Aorta (tissue), 5 donors: ENCODE data around the gene DDI2. TPM values are rescaled to one million over a fixed set of nuclear protein-coding genes. Genes with fewer than 3 reads are reported as not detected.
"Not testable (repeated sequence)": the region's sequence is repeated elsewhere in the genome, so short reads cannot be mapped to it uniquely, and the experiment has no call there.

Experiments used
- ATAC-seq: fragments of 200-7000 bp; cut with Tn5 transposase; one replicate; pipeline ENCODE4 v1.9.1; 2022; ENCODE audit warnings: moderate library complexity; ENCODE audit not compliant: low FRiP score
- DNase-seq, 2 donors: peaks; one replicate each; pipeline ENCODE4 v3.0.0-alpha.2; 2020
- H3K27ac ChIP-seq, 2 donors: one replicate each; pipeline ENCODE4 v1.5.1; 2013; ENCODE audit warnings: low read length in 2 of 2, mild to moderate bottlenecking in 2 of 2, moderate library complexity in 2 of 2, control low read depth in 1 of 2, inconsistent platforms in 1 of 2, low read depth in 1 of 2
- H3K27me3 ChIP-seq, 2 donors: one replicate each; pipeline ENCODE4 v1.6.1; 2013; ENCODE audit warnings: control low read depth in 1 of 2, low read length in 1 of 2, mild to moderate bottlenecking in 1 of 2, moderate library complexity in 1 of 2; ENCODE audit not compliant: insufficient read depth in 2 of 2, control insufficient read depth in 1 of 2
- H3K36me3 ChIP-seq, 2 donors: one replicate each; pipeline ENCODE4 v1.6.1; 2013; ENCODE audit warnings: control low read depth in 1 of 2, low read length in 1 of 2, mild to moderate bottlenecking in 1 of 2; ENCODE audit not compliant: insufficient read depth in 2 of 2, control insufficient read depth in 1 of 2
- H3K4me1 ChIP-seq, 2 donors: one replicate each; pipeline ENCODE4 v1.6.1; 2013; ENCODE audit warnings: low read length in 2 of 2, control low read depth in 1 of 2, mild to moderate bottlenecking in 1 of 2, moderate library complexity in 1 of 2; ENCODE audit not compliant: insufficient read depth in 2 of 2, control insufficient read depth in 1 of 2
- H3K4me3 ChIP-seq, 2 donors: one replicate each; pipeline ENCODE4 v1.5.1; 2013; ENCODE audit warnings: low read length in 2 of 2, control low read depth in 1 of 2, mild to moderate bottlenecking in 1 of 2
- H3K9me3 ChIP-seq: one replicate; pipeline ENCODE4 v1.6.1; 2013; ENCODE audit warnings: mild to moderate bottlenecking, low read length; ENCODE audit not compliant: control insufficient read depth
- WGBS, 2 donors: extraction: QIAGEN DNeasy Blood & Tissue Kit; methylation state at CpG; one replicate each; pipeline ENCODE4 v1.1.7; 2013; 5-methylcytosine and 5-hydroxymethylcytosine counted together
- intact Hi-C, 2 donors: fragments of 100-400 bp; cut with DNase I; formaldehyde crosslinking; loops; one replicate each; pipeline versions ENCODE4 v1.14.2 to v1.15.0; 2022
- polyA plus RNA-seq, 2 donors: library from polyadenylated mRNA; stranded (reverse); fragments of 200-250 nt; gene quantifications; one replicate each; pipeline ENCODE4 v1.2.3, GENCODE V29; 2013
- total RNA-seq, 2 donors: library from RNA; stranded (reverse); fragmentation: NEBNext Ultra II Directional; extraction: Animal tissue kit (Norgen Biotek cat#: 25700); gene quantifications; one replicate each; pipeline ENCODE4 v1.2.1, GENCODE V29; 2021
- donor health status: healthy with polysubstance abuse.
- donor health status: Bipolar disorder and iron deficiency.
- donor health status: DM: no; HTN: no; CAD: no.
- donor health status: DM: no; HTN: no; CAD: no.
- donor health status: DM: yes; HTN: yes; CAD: no.

DDI2 gene
- total and polyA plus RNA-seq, 4 donors: 4.7 to 29.6 (median 15.0) TPM

DNA sequence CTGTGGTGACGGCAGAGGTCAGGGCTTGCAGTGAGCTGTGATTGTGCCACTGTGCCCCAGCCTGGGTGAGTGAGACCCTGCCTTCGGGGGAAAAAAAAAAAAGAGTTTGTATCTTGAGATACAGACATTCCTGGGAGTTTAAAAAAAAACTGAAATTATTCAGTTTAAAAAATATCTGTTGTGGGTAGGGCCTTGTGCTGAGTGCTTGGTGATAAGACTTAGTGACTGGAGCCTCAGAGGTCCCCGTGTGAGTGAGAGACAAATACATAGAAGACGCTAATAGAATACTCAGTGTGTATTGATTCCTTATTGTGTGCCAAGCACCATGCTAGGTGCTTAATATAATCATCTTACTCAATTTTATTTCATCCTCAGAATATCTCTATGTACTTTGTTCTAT, 22.7 kb downstream of the DDI2 start:
- H3K27me3 ChIP-seq: no peaks in the 10 kb centered on the region
- no peak overlapping the region for H3K4me3 ChIP-seq
- H3K4me1 ChIP-seq: no peaks in the 10 kb centered on the region
- DNase-seq (no peak), ATAC-seq (no peak)
- H3K36me3 ChIP-seq: peaks cover 2 to 5% of the 10 kb centered on the region in 2 donors
- 82 to 91% methylated on average over 4 of the region's 4 CpGs for WGBS, 2 donors
- H3K9me3 ChIP-seq: no peaks in the 10 kb centered on the region
- no peak overlapping the region for H3K27ac ChIP-seq
- intact Hi-C loops: no loop called here

DNA sequence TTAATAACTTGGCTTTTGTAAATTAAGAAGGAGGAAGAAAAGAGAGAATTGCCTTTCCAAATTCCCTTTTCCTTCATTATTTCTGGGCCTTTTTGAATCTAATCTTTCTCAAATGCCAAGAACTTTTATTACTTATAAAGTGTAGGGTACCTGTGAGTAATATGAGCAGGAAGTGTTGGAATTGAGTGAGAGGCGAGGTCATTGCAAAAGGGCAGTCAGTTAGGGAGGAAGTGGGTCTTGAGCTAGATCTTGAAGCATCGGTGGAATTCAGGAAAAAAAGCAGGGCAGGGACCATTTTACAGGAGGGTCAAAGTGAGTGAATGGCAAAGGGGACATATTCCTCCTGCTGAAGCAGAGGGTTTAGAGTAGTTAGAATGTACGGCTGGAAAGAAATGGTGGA, 23.4 kb downstream of the DDI2 start:
- no peak for DNase-seq
- H3K4me1 ChIP-seq: no peaks in the 10 kb centered on the region
- ATAC-seq: no peak
- no peaks in the 10 kb centered on the region for H3K27me3 ChIP-seq
- 81 to 89% methylated on average over 3 of the region's 3 CpGs for WGBS, 2 donors
- H3K27ac ChIP-seq: no peak overlapping the region
- H3K9me3 ChIP-seq: no peaks in the 10 kb centered on the region
- H3K4me3 ChIP-seq: no peak overlapping the region
- peaks cover 2 to 5% of the 10 kb centered on the region in 2 donors for H3K36me3 ChIP-seq
- intact Hi-C loops: no loop called here

DNA sequence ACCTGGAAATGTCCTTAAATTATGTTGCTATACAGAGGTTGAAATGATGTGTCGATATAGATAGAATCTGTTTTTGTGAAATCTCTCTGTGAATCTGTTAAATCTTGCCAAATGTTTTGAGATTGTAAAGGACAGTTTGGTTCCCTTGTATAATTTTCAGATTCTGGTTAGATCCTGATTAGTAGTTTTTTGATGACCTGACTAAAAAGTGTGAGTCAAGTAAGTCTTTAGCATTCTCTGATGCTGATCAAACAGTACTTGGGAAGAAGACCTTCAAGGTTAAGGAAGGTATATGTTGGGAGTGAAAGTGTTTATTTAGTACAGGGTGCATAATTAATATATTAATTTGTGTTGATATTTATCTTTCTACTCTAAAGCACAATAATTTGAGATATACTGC, 32.7 kb downstream of the DDI2 start:
- Histone ChIP-seq H3K4me3 (no peak overlapping the region), H3K27me3 (no peaks in the 10 kb centered on the region), H3K4me1 (no peaks in the 10 kb centered on the region), H3K27ac (no peak overlapping the region), H3K36me3 (peaks cover 0 to 2% of the 10 kb centered on the region in 2 donors), H3K9me3 (no peaks in the 10 kb centered on the region)
- intact Hi-C loops: no loop called here
- ATAC-seq (no peak), DNase-seq (no peak)
- 96 to 98% methylated on average over 1 of the region's 1 CpG for WGBS, 2 donors

DNA sequence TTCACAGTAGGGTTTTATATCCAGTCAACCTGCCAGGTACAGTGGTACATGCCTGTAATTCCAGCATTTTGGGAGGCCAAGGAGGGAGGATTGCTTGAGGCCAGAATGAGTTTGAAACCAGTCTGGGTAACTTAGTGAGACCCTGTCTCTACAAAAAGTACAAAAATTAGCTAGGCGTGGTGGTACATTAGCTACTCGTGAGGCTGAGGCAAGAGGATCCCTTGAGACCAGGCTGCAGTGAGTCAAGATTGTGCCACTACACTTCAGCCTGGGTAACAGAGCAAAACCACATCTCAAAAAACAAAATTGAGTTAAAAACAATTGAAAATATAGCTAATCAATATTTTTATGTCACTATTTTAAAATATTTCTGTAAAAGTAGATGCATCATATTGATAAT, 33.2 kb downstream of the DDI2 start:
- Histone ChIP-seq H3K27ac (no peak overlapping the region), H3K4me3 (no peak overlapping the region), H3K4me1 (no peaks in the 10 kb centered on the region), H3K9me3 (no peaks in the 10 kb centered on the region), H3K36me3 (peaks cover 0 to 2% of the 10 kb centered on the region in 2 donors), H3K27me3 (no peaks in the 10 kb centered on the region)
- DNase-seq (no peak), ATAC-seq (no peak)
- intact Hi-C loops: no loop called here
- WGBS, 2 donors: 65 to 87% methylated on average over 2 of the region's 2 CpGs

DNA sequence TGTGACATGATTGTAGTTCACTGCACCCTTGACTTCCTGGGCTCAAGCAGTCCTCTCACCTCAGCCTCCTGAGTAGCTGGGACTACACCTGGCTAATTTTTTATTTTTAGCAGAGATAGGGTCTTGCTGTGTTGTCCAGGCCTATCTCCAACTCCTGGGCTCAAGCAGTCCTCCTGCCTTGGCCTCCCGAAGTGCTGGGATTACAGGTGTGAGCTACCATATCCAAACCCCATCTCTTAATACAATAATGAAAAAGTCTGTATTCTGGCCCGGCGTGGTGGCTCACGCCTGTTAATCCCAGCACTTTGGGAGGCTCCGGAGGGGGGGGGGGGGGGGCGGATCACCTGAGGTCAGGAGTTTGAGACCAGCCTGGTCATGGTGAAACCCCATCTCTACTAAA, 34.9 kb downstream of the DDI2 start:
- H3K36me3 ChIP-seq, H3K27ac ChIP-seq, H3K27me3 ChIP-seq, H3K4me1 ChIP-seq, DNase-seq, H3K4me3 ChIP-seq, H3K9me3 ChIP-seq, intact Hi-C loops, ATAC-seq: not testable (repeated sequence)
- WGBS, 2 donors: 86 to 97% methylated on average over 5 to 6 of the region's 6 CpGs

DNA sequence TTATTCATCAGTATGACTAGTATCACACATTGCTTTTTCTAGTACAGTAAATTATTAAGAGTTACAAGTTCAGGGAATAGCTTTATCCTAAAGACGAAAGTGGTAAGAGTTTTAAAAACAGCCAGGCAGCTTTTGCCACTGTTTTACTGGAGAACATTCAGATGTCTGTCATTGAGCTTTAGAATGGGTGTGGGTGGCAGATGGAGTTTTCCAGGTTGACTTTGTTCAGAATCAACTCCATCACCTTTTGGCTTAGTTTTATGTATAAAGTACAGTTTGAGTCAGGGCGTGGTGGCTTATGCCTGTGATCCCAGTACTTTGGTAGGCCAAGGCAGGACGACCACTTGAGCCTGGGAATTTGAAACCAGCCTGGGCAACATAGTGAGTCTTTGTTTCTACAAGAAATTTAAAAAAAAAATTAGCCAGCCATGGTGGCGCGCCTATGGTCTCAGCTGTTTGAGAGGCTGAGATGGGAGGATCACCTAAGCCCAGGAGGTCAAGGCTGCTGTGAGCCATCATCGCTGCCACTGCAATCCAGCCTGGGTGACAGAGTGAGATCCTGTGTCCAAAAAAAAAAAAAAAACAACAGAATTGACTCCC, 36.9 kb downstream of the DDI2 start:
- Histone ChIP-seq H3K9me3 (no peaks in the 10 kb centered on the region), H3K27me3 (no peaks in the 10 kb centered on the region), H3K4me3 (no peak overlapping the region), H3K4me1 (no peaks in the 10 kb centered on the region), H3K27ac (no peak overlapping the region), H3K36me3 (peaks cover 0 to 2% of the 10 kb centered on the region in 2 donors)
- ATAC-seq (no peak), DNase-seq (no peak)
- intact Hi-C loops: no loop called here
- 86 to 91% methylated on average over 6 of the region's 6 CpGs for WGBS, 2 donors

DNA sequence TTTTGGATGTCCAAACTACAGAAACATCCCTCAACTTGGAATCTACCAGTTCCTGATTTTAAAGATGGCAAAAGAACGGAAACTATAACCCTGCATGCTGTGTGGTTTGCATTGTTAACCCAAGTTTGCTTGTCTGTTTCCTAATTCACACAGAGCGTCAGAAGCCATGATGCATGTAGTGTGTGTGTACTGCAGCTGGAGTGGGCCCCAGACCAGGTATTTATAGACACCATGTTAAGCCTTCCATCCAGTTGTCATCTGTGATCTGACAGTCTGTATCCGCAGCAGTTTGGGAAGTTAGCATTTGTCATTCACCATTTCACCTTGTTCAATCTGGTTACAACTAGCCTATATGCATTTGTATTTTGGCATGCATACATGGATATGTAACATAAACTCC, 39.2 kb downstream of the DDI2 start:
- no peak for ATAC-seq
- Histone ChIP-seq H3K4me1 (no peaks in the 10 kb centered on the region), H3K36me3 (peaks cover 0 to 7% of the 10 kb centered on the region in 2 donors), H3K9me3 (no peaks in the 10 kb centered on the region), H3K27me3 (no peaks in the 10 kb centered on the region), H3K27ac (no peak overlapping the region), H3K4me3 (no peak overlapping the region)
- 94% methylated on average over 3 of the region's 3 CpGs for WGBS, 2 donors
- intact Hi-C loops: no loop called here
- DNase-seq: no peak

DNA sequence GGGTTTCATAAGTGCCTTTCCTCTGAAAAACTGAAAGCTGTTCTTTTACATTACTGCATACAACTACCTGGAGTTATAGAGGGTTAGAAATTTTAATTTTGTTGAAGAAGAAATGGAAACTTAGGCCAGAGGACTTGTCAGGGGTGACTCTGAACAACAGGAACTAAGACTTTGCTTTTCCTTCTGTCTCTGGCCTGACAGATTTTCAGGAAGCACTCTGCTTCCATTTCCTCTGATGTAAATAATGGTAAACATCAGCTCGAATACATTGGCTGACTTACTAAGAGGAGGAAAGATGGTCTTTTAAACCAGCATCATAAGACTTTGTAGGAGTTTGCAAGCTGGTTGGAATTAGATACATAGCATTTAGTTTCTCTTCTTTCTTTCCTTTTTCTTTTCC, 39.8 kb downstream of the DDI2 start:
- DNase-seq (no peak), ATAC-seq (no peak)
- intact Hi-C loops: no loop called here
- Histone ChIP-seq H3K27me3 (no peaks in the 10 kb centered on the region), H3K4me3 (no peak overlapping the region), H3K36me3 (peaks cover 0 to 6% of the 10 kb centered on the region in 2 donors), H3K9me3 (no peaks in the 10 kb centered on the region), H3K4me1 (no peaks in the 10 kb centered on the region), H3K27ac (no peak overlapping the region)
- 77 to 81% methylated on average over 1 of the region's 1 CpG for WGBS, 2 donors

DNA sequence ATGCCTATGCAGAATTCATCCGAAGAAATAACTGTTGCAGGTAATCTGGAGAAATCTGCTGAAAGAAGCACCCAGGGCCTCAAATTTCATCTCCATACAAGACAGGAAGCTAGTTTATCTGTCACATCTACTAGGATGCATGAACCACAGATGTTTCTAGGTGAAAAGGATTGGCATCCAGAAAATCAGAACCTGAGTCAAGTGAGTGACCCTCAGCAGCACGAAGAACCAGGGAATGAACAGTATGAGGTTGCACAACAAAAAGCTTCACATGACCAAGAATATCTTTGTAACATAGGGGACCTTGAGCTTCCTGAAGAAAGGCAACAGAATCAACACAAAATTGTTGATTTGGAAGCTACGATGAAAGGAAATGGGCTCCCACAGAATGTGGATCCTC, 42.9 kb downstream of the DDI2 start:
- no peak overlapping the region for H3K27ac ChIP-seq
- 96 to 100% methylated on average over 3 of the region's 3 CpGs for WGBS, 2 donors
- no peaks in the 10 kb centered on the region for H3K27me3 ChIP-seq
- H3K4me1 ChIP-seq: no peaks in the 10 kb centered on the region
- ATAC-seq (no peak), DNase-seq (no peak)
- intact Hi-C loops: no loop called here
- peaks cover 0 to 6% of the 10 kb centered on the region in 2 donors for H3K36me3 ChIP-seq
- H3K9me3 ChIP-seq: no peaks in the 10 kb centered on the region
- no peak overlapping the region for H3K4me3 ChIP-seq
